Colon (tissue), 2 donors: ENCODE results near the gene NPC1L1.

Experiments used
- FAIRE-seq: peaks from 2 replicates; lab custom pipeline; 2012; peaks lifted over from hg19 to GRCh38; lab: Jason Lieb, UNC
- donor health status: control.
- donor health status: control.

NPC1L1 gene

GRCh38 chr7:44537442-44537841 is 3.7 kb downstream of the NPC1L1 start:
- FAIRE-seq, result no peak

GRCh38 chr7:44536090-44536489 is 5.0 kb downstream of the NPC1L1 start:
- no peak for FAIRE-seq

- no peak for FAIRE-seq
Measured at GRCh38 chr7:44535348-44536064, 5.6 kb downstream of the NPC1L1 start.

GRCh38 chr7:44534501-44534900 is 6.6 kb downstream of the NPC1L1 start:
- FAIRE-seq, result no peak

- FAIRE-seq, result no peak
Measured at GRCh38 chr7:44534087-44534486, 7.0 kb downstream of the NPC1L1 start.

GRCh38 chr7:44533301-44534055 is 7.7 kb downstream of the NPC1L1 start:
- FAIRE-seq, result no peak

- no peak for FAIRE-seq
Measured at GRCh38 chr7:44531421-44532380, 9.4 kb downstream of the NPC1L1 start.

- no peak for FAIRE-seq
Measured at GRCh38 chr7:44530990-44531389, 10.1 kb downstream of the NPC1L1 start.

- no peak for FAIRE-seq
Measured at GRCh38 chr7:44524811-44525388, 16.2 kb downstream of the NPC1L1 start.

- no peak for FAIRE-seq
Measured at GRCh38 chr7:44522315-44522714, 18.8 kb downstream of the NPC1L1 start.

GRCh38 chr7:44521347-44522095 is 19.6 kb downstream of the NPC1L1 start:
- FAIRE-seq, result no peak

GRCh38 chr7:44520574-44520973 is 20.6 kb downstream of the NPC1L1 start:
- FAIRE-seq, result no peak

GRCh38 chr7:44519546-44519945 is 21.6 kb downstream of the NPC1L1 start:
- FAIRE-seq, result no peak

- FAIRE-seq, result no peak
Measured at GRCh38 chr7:44518761-44519160, 22.4 kb downstream of the NPC1L1 start.

GRCh38 chr7:44517175-44517574 is 24.0 kb downstream of the NPC1L1 start:
- FAIRE-seq, result no peak

- FAIRE-seq, result no peak
Measured at GRCh38 chr7:44515590-44516268, 25.4 kb downstream of the NPC1L1 start.

- FAIRE-seq, result no peak
Measured at GRCh38 chr7:44512736-44513135, 28.4 kb downstream of the NPC1L1 start.

GRCh38 chr7:44511863-44512468 is 29.2 kb downstream of the NPC1L1 start:
- no peak for FAIRE-seq

GRCh38 chr7:44511236-44511635 is 29.9 kb downstream of the NPC1L1 start:
- FAIRE-seq, result peak; percentile 36

- no peak for FAIRE-seq
Measured at GRCh38 chr7:44508328-44509030, 32.7 kb downstream of the NPC1L1 start.
